GM12878 (cell line): ENCODE measurements around the gene SEMA3C. TPM values are rescaled to one million over a fixed set of nuclear protein-coding genes. Genes with fewer than 3 reads are reported as not detected.

ENCODE experiments used
- ATAC-seq: fragments of 200-7000 bp; cut with Tn5 transposase; 3 replicates; pipeline ENCODE4 v1.9.1; 2020; ENCODE audit warnings: mild to moderate bottlenecking, moderate library complexity
- BruUV-seq: library from RNA; stranded (reverse); fragments of 400-500 nt; replicated peaks from 2 replicates; lab custom pipeline; 2021; lab: Mats Ljungman, UMichigan
- CTCF ChIA-PET: fragments of 300-600 bp; sonication (Branson Sonifier 250); formaldehyde crosslinking; extraction: SDS; loops from one replicate; lab custom pipeline; 2021; ENCODE audit warnings: inconsistent platforms; lab: Yijun Ruan, JAX
- POLR2A ChIA-PET: fragments of 350-600 bp; formaldehyde crosslinking; extraction: SDS; loops from one replicate; lab custom pipeline; 2021; ENCODE audit warnings: inconsistent platforms; lab: Charles Lee
- RAD21 ChIA-PET: fragments of 300-600 bp; sonication (Branson Sonifier 250); formaldehyde crosslinking; loops from one replicate; lab custom pipeline; 2023; ENCODE audit warnings: antibody characterized with exemption; ENCODE audit not compliant: unreplicated experiment; lab: Charles Lee
- SMC1A ChIA-PET: fragments of 300-600 bp; sonication (Branson Sonifier 250); formaldehyde crosslinking; loops from one replicate; lab custom pipeline; 2023; ENCODE audit not compliant: unreplicated experiment, uncharacterized antibody; lab: Charles Lee
- DNase-seq: peaks from one replicate; pipeline ENCODE4 v3.0.0-alpha.2; 2011; ENCODE audit warnings: low read depth, low spot score
- FAIRE-seq: peaks from 3 replicates; lab custom pipeline; 2011; peaks lifted over from hg19 to GRCh38; lab: Jason Lieb, UNC
- H2AFZ ChIP-seq: 2 replicates; pipeline ENCODE4 v1.6.0; 2011; ENCODE audit warnings: low read depth, low read length, control low read depth; ENCODE audit not compliant: control insufficient read depth
- H3K27ac ChIP-seq: 2 replicates; pipeline ENCODE4 v1.5.1; 2011; ENCODE audit warnings: control low read depth; ENCODE audit not compliant: control insufficient read depth, insufficient read depth
- H3K27me3 ChIP-seq, 2 experiments: replicated peaks in 1 of 2; 2 replicates each; pipeline versions ENCODE4 v1.6.0 to v1.6.1; 2011; ENCODE audit warnings: low read length in 1 of 2; ENCODE audit not compliant: control insufficient read depth in 2 of 2, insufficient read depth in 2 of 2
- H3K36me3 ChIP-seq, 2 experiments: 2 replicates each; pipeline ENCODE4 v1.5.1; 2011; ENCODE audit warnings: low read length in 1 of 2; ENCODE audit not compliant: control insufficient read depth in 2 of 2, insufficient read depth in 2 of 2
- H3K4me1 ChIP-seq: 2 replicates; pipeline ENCODE4 v1.6.1; 2011; ENCODE audit warnings: mild to moderate bottlenecking, low read length, moderate library complexity, mixed read lengths; ENCODE audit not compliant: control insufficient read depth, insufficient read depth
- H3K4me2 ChIP-seq: 2 replicates; pipeline ENCODE4 v1.6.0; 2011; ENCODE audit warnings: control low read depth; ENCODE audit not compliant: control insufficient read depth, insufficient read depth
- H3K4me3 ChIP-seq: fragments of 200-600 bp; sonication (generic); 2 replicates; pipeline ENCODE4 v1.5.1; 2016
- H3K79me2 ChIP-seq: 2 replicates; pipeline ENCODE4 v1.6.0; 2011; ENCODE audit warnings: low read length; ENCODE audit not compliant: control insufficient read depth, insufficient read depth
- H3K9ac ChIP-seq: 2 replicates; pipeline ENCODE4 v1.8.0; 2011; ENCODE audit warnings: low read length, control low read depth, mixed read lengths; ENCODE audit not compliant: control insufficient read depth, insufficient read depth
- H3K9me3 ChIP-seq: replicated peaks from 3 replicates; pipeline ENCODE4 v1.5.1; 2011; ENCODE audit warnings: mild to moderate bottlenecking, low read length; ENCODE audit not compliant: control insufficient read depth, insufficient read depth
- H4K20me1 ChIP-seq: 2 replicates; pipeline ENCODE4 v1.6.0; 2011; ENCODE audit not compliant: control insufficient read depth, insufficient read depth
- CREB1 ChIP-seq: IDR thresholded peaks from 2 replicates; pipeline ENCODE4 v1.6.1; 2012; ENCODE audit warnings: low read depth, mild to moderate bottlenecking, inconsistent platforms
- EP300 ChIP-seq, 2 experiments: fragments of 150-350 bp in 1 of 2; IDR thresholded peaks; 2 replicates each; pipeline ENCODE4 v1.6.1; 2011 to 2012; ENCODE audit warnings: low read depth in 2 of 2, low read length in 2 of 2, borderline replicate concordance in 1 of 2, improper control_type of control experiment in 1 of 2, inconsistent platforms in 1 of 2; ENCODE audit not compliant: control insufficient read depth in 1 of 2
- HCFC1 ChIP-seq: fragments of 150-350 bp; IDR thresholded peaks from 2 replicates; pipeline ENCODE4 v1.6.1; 2014; ENCODE audit warnings: low read length
- MEF2A ChIP-seq: IDR thresholded peaks from 2 replicates; pipeline ENCODE4 v1.6.1; 2011; ENCODE audit warnings: low read depth, mild to moderate bottlenecking, low read length, moderate library complexity; ENCODE audit not compliant: insufficient read depth
- MYB ChIP-seq: fragments of 150-350 bp; IDR thresholded peaks from 2 replicates; pipeline ENCODE4 v1.6.1; 2014; ENCODE audit warnings: mild to moderate bottlenecking, low read depth, low read length, borderline replicate concordance
- PRDM15 ChIP-seq: fragments of 450-650 bp; formaldehyde crosslinking; IDR thresholded peaks from 2 replicates; pipeline ENCODE4 v1.4.0; 2020; ENCODE audit warnings: mild to moderate bottlenecking, moderate library complexity
- RCOR1 ChIP-seq: conservative IDR thresholded peaks from 2 replicates; pipeline ENCODE4 v1.6.1; 2012; ENCODE audit warnings: low read depth, low read length, improper control_type of control experiment
- ZBED1 ChIP-seq: IDR thresholded peaks from 2 replicates; pipeline ENCODE4 v1.6.1; 2016; ENCODE audit warnings: borderline replicate concordance
- WGBS: methylation state at CpG from one replicate; pipeline ENCODE4 v1.1.6; 2016; ENCODE audit warnings: low lambda C conversion rate; ENCODE audit not compliant: insufficient replicate concordance, insufficient coverage; ENCODE audit errors: missing lambda C conversion rate; 5-methylcytosine and 5-hydroxymethylcytosine counted together
- in situ Hi-C: fragments of 300-500 bp; cut with MboI; formaldehyde crosslinking; loops from 9 replicates; pipeline ENCODE4 v1.14.3; 2018; ENCODE audit warnings: mixed read lengths
- intact Hi-C: fragments of 100-400 bp; cut with micrococcal nuclease; formaldehyde crosslinking; loops from one replicate; pipeline ENCODE4 v1.14.2; 2022; ENCODE audit not compliant: unreplicated experiment
- polyA plus RNA-seq, 11 experiments: library from polyadenylated mRNA; depleted of rRNA in 4 of 11; unstranded in 6 of 11; stranded (reverse) in 5 of 11; fragments of >200 nt; fragmentation: Nextera tagmentation in 4 of 11; fragmentation: Illumina TruSeq in 1 of 11; extraction: Ambion mirVana in 4 of 11; extraction: Trizol in 1 of 11; gene quantifications; 1 replicate in 1 of 11; 2 replicates in 10 of 11; pipeline versions ENCODE4 v1.2.1 to v1.2.3, GENCODE V29; 2011 to 2016; ENCODE audit warnings: inconsistent platforms in 2 of 11, missing spikeins in 2 of 11, low read depth in 1 of 11
- total RNA-seq, 4 experiments: library from RNA; depleted of rRNA in 3 of 4; stranded (reverse); fragments of >200 nt in 3 of 4; fragmentation: Illumina TruSeq in 1 of 4; extraction: Trizol in 1 of 4; gene quantifications; 2 replicates each; pipeline versions ENCODE4 v1.2.1 to v1.2.3, GENCODE V29; 2013 to 2021
- TF ChIP-seq, protein P1 (sequence below): fragments of 450-650 bp; IDR thresholded peaks from 2 replicates; pipeline ENCODE4 v1.6.1; 2014; ENCODE audit warnings: mild to moderate bottlenecking
- TF ChIP-seq, protein P2 (sequence below): fragments of 450-650 bp; IDR thresholded peaks from 2 replicates; pipeline ENCODE4 v1.6.1; 2018; ENCODE audit warnings: borderline replicate concordance, mild to moderate bottlenecking; ENCODE audit not compliant: partially characterized antibody
- TF ChIP-seq, protein P3 (sequence below): IDR thresholded peaks from 2 replicates; pipeline ENCODE4 v1.6.1; 2012; ENCODE audit warnings: low read depth, low read length, improper control_type of control experiment

The SEMA3C gene
- total and polyA plus RNA-seq, 10 of the 15 experiments (the other 5 are each of a cell fraction or from before 2014, with no cell fraction given), result 0.01 to 0.41 (median 0.11) TPM; not detected in 6

DNA sequence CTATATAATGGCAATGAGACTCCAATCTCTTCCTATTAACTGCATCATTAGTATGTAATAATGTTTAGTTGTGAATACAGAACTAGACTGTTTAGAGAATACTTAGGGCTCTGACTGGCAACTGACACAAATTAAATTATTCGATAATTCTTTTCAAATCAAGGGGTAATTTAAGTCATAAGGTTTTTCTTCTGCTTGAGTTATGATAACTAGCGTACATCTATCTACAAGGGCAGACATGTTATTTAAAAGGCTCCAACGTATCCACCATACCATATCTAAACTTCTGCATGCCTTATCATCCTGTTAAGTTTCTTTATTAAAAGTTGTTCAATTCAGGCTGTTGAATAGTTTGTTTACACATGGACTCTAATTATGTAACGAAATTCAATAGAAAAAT lies 11.2 kb downstream of the SEMA3C start:
- H3K27ac ChIP-seq, result no peak overlapping the region
- DNase-seq (no peak), ATAC-seq (no peak), FAIRE-seq (no peak)
- no TSS peak for BruUV-seq
- H2AFZ ChIP-seq, result no peak overlapping the region
- no peaks in the 10 kb centered on the region for H3K27me3 ChIP-seq
- H3K36me3 ChIP-seq, result no peaks in the 10 kb centered on the region
- H3K9ac ChIP-seq, result no peak overlapping the region
- TF ChIP-seq, protein P1, sequence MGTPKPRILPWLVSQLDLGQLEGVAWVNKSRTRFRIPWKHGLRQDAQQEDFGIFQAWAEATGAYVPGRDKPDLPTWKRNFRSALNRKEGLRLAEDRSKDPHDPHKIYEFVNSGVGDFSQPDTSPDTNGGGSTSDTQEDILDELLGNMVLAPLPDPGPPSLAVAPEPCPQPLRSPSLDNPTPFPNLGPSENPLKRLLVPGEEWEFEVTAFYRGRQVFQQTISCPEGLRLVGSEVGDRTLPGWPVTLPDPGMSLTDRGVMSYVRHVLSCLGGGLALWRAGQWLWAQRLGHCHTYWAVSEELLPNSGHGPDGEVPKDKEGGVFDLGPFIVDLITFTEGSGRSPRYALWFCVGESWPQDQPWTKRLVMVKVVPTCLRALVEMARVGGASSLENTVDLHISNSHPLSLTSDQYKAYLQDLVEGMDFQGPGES, result no peak
- TF ChIP-seq HCFC1 (no peak), RCOR1 (no peak), PRDM15 (CRISPR knock-in tag) (no peak), MEF2A (no peak), EP300 (IDR thresholded peaks at IDR 0.05; ENCODE audit: borderline replicate concordance in 1 of 2, control insufficient read depth in 1 of 2, low read depth in 2 of 2, low read length in 2 of 2) (no peak), ZBED1 (no peak), CREB1 (no peak), MYB (no peak)
- TF ChIP-seq, protein P2, sequence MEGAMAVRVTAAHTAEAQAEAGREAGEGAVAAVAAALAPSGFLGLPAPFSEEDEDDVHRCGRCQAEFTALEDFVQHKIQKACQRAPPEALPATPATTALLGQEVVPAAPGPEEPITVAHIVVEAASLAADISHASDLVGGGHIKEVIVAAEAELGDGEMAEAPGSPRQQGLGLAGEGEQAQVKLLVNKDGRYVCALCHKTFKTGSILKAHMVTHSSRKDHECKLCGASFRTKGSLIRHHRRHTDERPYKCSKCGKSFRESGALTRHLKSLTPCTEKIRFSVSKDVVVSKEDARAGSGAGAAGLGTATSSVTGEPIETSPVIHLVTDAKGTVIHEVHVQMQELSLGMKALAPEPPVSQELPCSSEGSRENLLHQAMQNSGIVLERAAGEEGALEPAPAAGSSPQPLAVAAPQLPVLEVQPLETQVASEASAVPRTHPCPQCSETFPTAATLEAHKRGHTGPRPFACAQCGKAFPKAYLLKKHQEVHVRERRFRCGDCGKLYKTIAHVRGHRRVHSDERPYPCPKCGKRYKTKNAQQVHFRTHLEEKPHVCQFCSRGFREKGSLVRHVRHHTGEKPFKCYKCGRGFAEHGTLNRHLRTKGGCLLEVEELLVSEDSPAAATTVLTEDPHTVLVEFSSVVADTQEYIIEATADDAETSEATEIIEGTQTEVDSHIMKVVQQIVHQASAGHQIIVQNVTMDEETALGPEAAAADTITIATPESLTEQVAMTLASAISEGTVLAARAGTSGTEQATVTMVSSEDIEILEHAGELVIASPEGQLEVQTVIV, result no peak
- TF ChIP-seq, protein P3, sequence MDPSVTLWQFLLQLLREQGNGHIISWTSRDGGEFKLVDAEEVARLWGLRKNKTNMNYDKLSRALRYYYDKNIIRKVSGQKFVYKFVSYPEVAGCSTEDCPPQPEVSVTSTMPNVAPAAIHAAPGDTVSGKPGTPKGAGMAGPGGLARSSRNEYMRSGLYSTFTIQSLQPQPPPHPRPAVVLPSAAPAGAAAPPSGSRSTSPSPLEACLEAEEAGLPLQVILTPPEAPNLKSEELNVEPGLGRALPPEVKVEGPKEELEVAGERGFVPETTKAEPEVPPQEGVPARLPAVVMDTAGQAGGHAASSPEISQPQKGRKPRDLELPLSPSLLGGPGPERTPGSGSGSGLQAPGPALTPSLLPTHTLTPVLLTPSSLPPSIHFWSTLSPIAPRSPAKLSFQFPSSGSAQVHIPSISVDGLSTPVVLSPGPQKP, result no peak
- H3K9me3 ChIP-seq, result no peaks in the 10 kb centered on the region
- ChIA-PET SMC1A (interaction anchor here (1.3 kb wide), 1 partner anchor 13 kb away, joined by 4 read pairs; no protein-coding TSS in a partner anchor), RAD21 (no interaction called here), POLR2A (no interaction called here), CTCF (no interaction called here)
- WGBS, result 20% methylated on average over 4 of the region's 4 CpGs
- H3K79me2 ChIP-seq, result no peaks in the 10 kb centered on the region
- intact Hi-C loops, result loop anchor here (10.0 kb wide), 1 partner anchor 57 kb away; no protein-coding TSS in a partner anchor
- H3K4me2 ChIP-seq, result no peak overlapping the region
- in situ Hi-C loops, result no loop called here
- no peaks in the 10 kb centered on the region for H3K4me1 ChIP-seq
- no peaks in the 10 kb centered on the region for H4K20me1 ChIP-seq
- no peak overlapping the region for H3K4me3 ChIP-seq
